Activated CD4-positive, alpha-beta T cell treated with anti-CD3 and anti-CD28 coated beads for 36 hours (primary cell): ENCODE results near the gene SNRPE. TPM values are rescaled to one million over a fixed set of nuclear protein-coding genes. Genes with fewer than 3 reads are reported as not detected.

Experiments used
- ATAC-seq: fragments of 200-7000 bp; cut with Tn5 transposase; one replicate; pipeline ENCODE4 v1.10.0; 2021; ENCODE audit warnings: mild to moderate bottlenecking, moderate library complexity
- CTCF ChIA-PET: fragments of 350-600 bp; sonication (Branson Sonifier 250); formaldehyde crosslinking; loops from one replicate; lab custom pipeline; 2021; ENCODE audit warnings: antibody characterized with exemption; lab: Charles Lee
- POLR2A ChIA-PET: fragments of 350-600 bp; sonication (Branson Sonifier 250); formaldehyde crosslinking; loops from one replicate; lab custom pipeline; 2021; ENCODE audit warnings: antibody characterized with exemption, inconsistent platforms; lab: Charles Lee
- DNase-seq: peaks from one replicate; pipeline ENCODE4 v3.0.0-alpha.2; 2020
- H3K27ac Mint-ChIP-seq: one replicate; pipeline ENCODE4 v1.8.0; 2021; ENCODE audit warnings: mixed read lengths
- H3K27me3 Mint-ChIP-seq: one replicate; pipeline ENCODE4 v1.8.0; 2021; ENCODE audit warnings: mixed read lengths
- H3K36me3 Mint-ChIP-seq: one replicate; pipeline ENCODE4 v1.8.0; 2021; ENCODE audit warnings: low read depth, mixed read lengths
- H3K4me1 Mint-ChIP-seq: one replicate; pipeline ENCODE4 v1.8.0; 2021; ENCODE audit warnings: mixed read lengths
- H3K4me3 Mint-ChIP-seq: one replicate; pipeline ENCODE4 v1.8.0; 2021; ENCODE audit warnings: mild to moderate bottlenecking, moderate library complexity, mixed read lengths
- H3K9me3 Mint-ChIP-seq: one replicate; pipeline ENCODE4 v1.8.0; 2021; ENCODE audit warnings: low read depth, mixed read lengths
- intact Hi-C, 2 experiments: fragments of 100-400 bp; cut with DNase I in 1 of 2; cut with micrococcal nuclease in 1 of 2; formaldehyde crosslinking; loops; one replicate each; pipeline versions ENCODE4 v1.14.2 to v1.15.1; 2022 to 2024; cut with DNase I, micrococcal nuclease
- total RNA-seq, 2 experiments: library from RNA; stranded (reverse); gene quantifications; one replicate each; pipeline ENCODE4 v1.2.3, GENCODE V29; 2021

SNRPE gene
- total RNA-seq, 2 experiments from 2014 or later = 211 to 416 TPM

DNA sequence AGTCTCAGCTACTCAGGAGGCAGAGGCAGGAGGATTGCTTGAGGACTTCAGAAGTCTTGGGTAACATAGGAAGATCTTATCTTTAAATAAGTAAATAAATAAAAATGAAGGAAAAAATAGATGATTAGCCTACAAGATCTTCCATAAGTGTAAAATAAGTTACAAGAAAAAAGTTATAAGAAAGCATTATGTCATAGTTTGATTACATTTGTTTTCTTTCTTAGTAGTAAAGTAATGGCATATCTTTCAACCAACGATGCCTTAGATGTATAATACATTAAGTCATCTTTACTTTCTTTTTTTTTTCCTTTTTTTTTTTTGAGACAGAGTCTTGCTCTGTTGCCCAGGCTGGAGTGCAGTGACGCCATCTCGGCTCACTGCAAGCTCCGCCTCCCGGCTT lies 46.5 kb downstream of the SNRPE start:
- no peak for DNase-seq
- no peaks in the 10 kb centered on the region for H3K9me3 Mint-ChIP-seq
- intact Hi-C loops = no loop called here

GRCh38 chr1:203911806-203912205 lies 50.4 kb downstream of the SNRPE start:
- Mint-ChIP-seq H3K27ac (no peak overlapping the region), H3K4me1 (no peaks in the 10 kb centered on the region), H3K36me3 (no peaks in the 10 kb centered on the region), H3K9me3 (no peaks in the 10 kb centered on the region), H3K27me3 (no peaks in the 10 kb centered on the region), H3K4me3 (no peak overlapping the region)
- POLR2A ChIA-PET = no interaction called here
- intact Hi-C loops = no loop called here
- no peak for DNase-seq
- CTCF ChIA-PET = interaction anchor here (1.0 kb wide), 1 partner anchor 114 kb away, joined by 3 read pairs; no protein-coding TSS in a partner anchor
- no peak for ATAC-seq

More for the DNA sequence above, 46.5 kb downstream of the SNRPE start:
- H3K4me1 Mint-ChIP-seq = no peaks in the 10 kb centered on the region
- no peak overlapping the region for H3K27ac Mint-ChIP-seq
- H3K27me3 Mint-ChIP-seq = peaks cover 4% of the 10 kb centered on the region
- no peak for ATAC-seq
- H3K4me3 Mint-ChIP-seq = no peak overlapping the region
- ChIA-PET POLR2A (no interaction called here), CTCF (no interaction called here)
- H3K36me3 Mint-ChIP-seq = no peaks in the 10 kb centered on the region

DNA sequence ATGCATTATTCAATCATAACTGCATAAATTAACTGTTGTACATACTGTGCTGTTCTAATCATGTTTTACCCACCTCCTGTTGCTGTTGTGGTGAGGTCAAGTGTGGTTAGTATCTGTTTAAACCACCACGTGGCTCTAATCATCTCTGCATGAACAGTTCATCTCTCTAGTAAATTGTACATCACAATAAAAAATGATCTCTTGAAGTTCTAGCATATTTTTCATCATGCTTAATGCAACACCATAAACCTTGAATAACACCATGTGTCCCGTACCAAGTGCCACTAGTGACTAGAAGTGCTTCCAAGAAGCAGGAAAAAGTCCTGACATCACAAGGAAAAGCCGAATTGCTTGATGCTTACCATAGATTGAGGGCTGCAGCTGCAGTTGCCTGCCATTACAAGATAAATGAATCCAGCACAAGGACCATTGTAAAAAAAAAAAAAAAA lies 51.7 kb downstream of the SNRPE start:
- Mint-ChIP-seq H3K4me1 (no peaks in the 10 kb centered on the region), H3K27me3 (no peaks in the 10 kb centered on the region), H3K36me3 (no peaks in the 10 kb centered on the region), H3K27ac (no peak overlapping the region), H3K9me3 (no peaks in the 10 kb centered on the region), H3K4me3 (no peak overlapping the region)
- DNase-seq (no peak), ATAC-seq (no peak)
- POLR2A ChIA-PET = no interaction called here
- intact Hi-C loops = no loop called here
- CTCF ChIA-PET = interaction anchor here (0.6 kb wide), 1 partner anchor 439 kb away, joined by 5 read pairs; no protein-coding TSS in a partner anchor

DNA sequence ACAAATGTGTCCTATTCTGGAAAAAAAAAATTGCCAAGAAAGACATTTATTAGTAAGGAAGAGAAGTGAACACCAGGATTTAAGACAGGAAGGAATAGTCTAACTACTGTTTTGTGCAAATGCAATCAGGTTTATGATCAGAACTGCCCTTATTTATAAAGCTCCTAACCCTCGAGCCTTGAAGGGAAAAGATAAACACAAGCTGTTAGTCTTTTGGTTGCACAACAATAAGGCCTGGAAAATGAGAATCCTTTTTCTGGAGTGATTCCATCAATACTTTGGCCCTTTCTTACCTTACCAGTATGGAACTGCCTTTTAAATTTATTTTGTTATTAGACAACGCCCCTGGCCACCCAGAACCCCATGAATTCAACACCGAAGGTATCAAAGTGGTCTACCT lies 52.9 kb downstream of the SNRPE start:
- H3K27ac Mint-ChIP-seq = no peak overlapping the region
- no peak for ATAC-seq
- no peaks in the 10 kb centered on the region for H3K9me3 Mint-ChIP-seq
- no peak for DNase-seq
- ChIA-PET POLR2A (no interaction called here), CTCF (interaction anchor here (0.7 to 1.2 kb wide), 3 partner anchors 43 to 293 kb away, joined by 3 read pairs; no protein-coding TSS in a partner anchor)
- H3K4me3 Mint-ChIP-seq = no peak overlapping the region
- intact Hi-C loops = no loop called here
- H3K27me3 Mint-ChIP-seq = no peaks in the 10 kb centered on the region
- no peaks in the 10 kb centered on the region for H3K4me1 Mint-ChIP-seq
- no peaks in the 10 kb centered on the region for H3K36me3 Mint-ChIP-seq

GRCh38 chr1:203915811-203916210 lies 54.4 kb downstream of the SNRPE start:
- ChIA-PET POLR2A (no interaction called here), CTCF (no interaction called here)
- H3K27ac Mint-ChIP-seq = no peak overlapping the region
- H3K36me3 Mint-ChIP-seq = no peaks in the 10 kb centered on the region
- H3K4me1 Mint-ChIP-seq = no peaks in the 10 kb centered on the region
- DNase-seq (no peak), ATAC-seq (no peak)
- H3K9me3 Mint-ChIP-seq = no peaks in the 10 kb centered on the region
- intact Hi-C loops = no loop called here
- H3K4me3 Mint-ChIP-seq = no peak overlapping the region
- H3K27me3 Mint-ChIP-seq = no peaks in the 10 kb centered on the region

- ChIA-PET CTCF (interaction anchor here (0.6 kb wide), 1 partner anchor 80 kb away, joined by 4 read pairs; no protein-coding TSS in a partner anchor), POLR2A (no interaction called here)
- H3K4me1 Mint-ChIP-seq = no peaks in the 10 kb centered on the region
- H3K27me3 Mint-ChIP-seq = no peaks in the 10 kb centered on the region
- intact Hi-C loops = no loop called here
- H3K4me3 Mint-ChIP-seq = no peak overlapping the region
- H3K9me3 Mint-ChIP-seq = no peaks in the 10 kb centered on the region
- H3K36me3 Mint-ChIP-seq = no peaks in the 10 kb centered on the region
- no peak overlapping the region for H3K27ac Mint-ChIP-seq
- ATAC-seq (no peak), DNase-seq (no peak)
These were observed 55.4 kb downstream of the SNRPE start for GRCh38 chr1:203916756-203917155.

Other genes starting within 250 kb of the SNRPE start
- 10 to 100 TPM; 36.2 to 38.8 TPM for gene ATP2B4, start 234.8 kb upstream of the SNRPE start, total RNA-seq
- gene LAX1, start 96.4 kb upstream of the SNRPE start, total RNA-seq = 10 to 100 TPM; 20.6 TPM
- gene ZBED6, start 66.0 kb upstream of the SNRPE start, total RNA-seq = 10 to 100 TPM; 16.4 to 19.3 TPM
- gene ZC3H11A, start 66.0 kb upstream of the SNRPE start, total RNA-seq = 100 to 1,000 TPM in 1 of 2 experiments, 10 to 100 TPM in 1; 92.8 to 112 TPM
- gene SOX13, start 211.5 kb downstream of the SNRPE start, total RNA-seq = 1 to 10 TPM in 1 of 2 experiments, under 1 TPM in 1; 0.73 to 1.1 TPM